Stimulated activated CD8-positive, alpha-beta memory T cell treated with anti-CD3 and anti-CD28 coated beads, Interleukin-15, amount 100 ng/mL, for 24 hours (primary cell): ENCODE data around the gene GFOD1.
"Not testable (repeated sequence)": the region's sequence is repeated elsewhere in the genome, so short reads cannot be mapped to it uniquely, and the experiment has no call there.

Experiments
- DNase-seq: peaks from one replicate; pipeline ENCODE4 v3.0.0-alpha.2; 2020; ENCODE audit warnings: low read depth

GFOD1 gene

DNA sequence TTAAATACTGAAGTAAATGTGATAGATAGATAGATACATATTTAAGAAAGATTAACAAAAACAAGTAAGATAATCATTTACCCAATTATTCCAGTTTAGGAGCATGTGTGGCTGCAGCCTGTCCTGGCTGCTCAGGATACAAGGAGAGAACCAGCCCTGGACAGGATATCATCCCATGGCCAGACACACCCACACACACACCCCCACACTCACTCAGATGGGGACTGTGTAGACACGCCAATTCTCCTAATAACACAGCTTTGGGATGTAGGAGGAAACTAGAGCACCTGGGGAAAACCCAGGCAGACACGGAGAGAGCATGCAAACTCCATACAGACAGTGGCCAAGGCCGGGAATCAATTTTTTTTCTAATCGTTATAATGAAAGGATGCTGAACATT lies 45.6 kb downstream of the GFOD1 start:
- no peak for DNase-seq

DNA sequence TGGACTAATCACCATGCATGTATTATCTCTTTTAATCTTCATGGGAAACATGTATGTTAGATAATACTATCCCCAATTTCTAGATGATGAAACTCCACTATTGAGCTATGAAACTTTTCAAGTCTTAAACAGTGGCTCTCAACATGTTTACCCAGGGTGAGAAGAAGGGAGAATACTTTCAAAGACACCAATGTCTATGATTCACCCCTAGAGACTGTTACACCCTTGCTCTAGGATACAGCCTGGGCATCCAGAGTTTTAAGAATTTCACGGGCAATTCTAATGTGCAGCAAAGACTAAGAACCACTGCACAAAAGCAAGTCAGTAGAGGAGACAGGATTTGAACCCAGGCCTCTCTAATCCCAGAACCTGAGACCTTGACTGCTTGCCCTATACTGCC lies 47.8 kb downstream of the GFOD1 start:
- DNase-seq, result no peak

DNA sequence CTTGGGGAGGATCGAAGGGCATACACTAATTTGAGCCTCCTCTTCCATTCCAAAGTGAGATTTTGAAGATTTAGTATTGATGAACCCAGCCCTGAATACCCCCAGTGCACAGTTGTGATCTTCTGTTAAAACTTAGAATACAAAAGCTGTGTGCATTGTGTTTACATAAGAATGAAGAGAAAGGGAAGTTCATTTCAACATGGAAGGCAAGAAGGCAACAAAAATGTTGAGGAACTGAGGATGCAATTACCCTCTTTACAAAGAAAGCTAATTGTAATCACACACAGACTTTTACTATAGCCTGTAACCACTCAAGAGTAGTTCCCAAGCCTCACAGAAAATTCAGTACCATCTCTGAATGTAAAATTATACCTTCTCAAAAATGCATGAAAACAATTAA lies 49.3 kb downstream of the GFOD1 start:
- DNase-seq, result no peak

DNA sequence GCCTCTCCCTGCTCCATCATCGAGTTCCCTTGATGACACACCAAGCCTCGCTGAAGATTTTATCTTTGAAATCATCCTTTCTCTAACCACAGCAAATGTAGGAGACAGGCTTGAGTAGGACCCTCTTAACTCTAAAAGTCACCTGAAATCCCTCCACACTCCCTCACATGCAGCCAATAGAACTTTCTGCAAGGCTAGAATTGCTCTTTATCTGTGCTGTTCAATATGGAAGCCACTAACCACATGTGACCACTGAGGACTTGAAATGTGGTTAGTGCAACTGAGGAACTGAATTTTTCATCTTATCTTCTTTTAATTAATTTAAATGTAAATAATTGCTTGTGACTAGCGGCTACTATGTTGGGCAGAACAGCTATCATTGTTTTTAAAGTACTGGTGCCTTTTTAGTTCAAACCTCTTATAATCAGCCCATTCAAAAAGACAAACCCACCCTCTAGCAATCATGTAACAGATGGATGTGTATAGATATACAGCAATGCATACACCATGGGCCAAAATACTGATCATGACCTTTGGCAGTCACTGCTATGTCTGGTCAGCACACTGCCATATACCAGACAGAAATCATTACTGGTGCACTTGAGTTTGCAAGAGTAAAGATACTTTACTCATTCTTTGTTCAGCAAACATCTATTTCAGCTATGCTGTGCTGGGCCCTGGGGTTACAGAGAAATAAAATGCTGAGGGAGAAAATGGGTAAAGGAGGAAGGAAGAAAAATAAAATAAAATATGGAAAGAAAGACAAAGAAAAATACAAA lies 50.0 kb downstream of the GFOD1 start:
- no peak for DNase-seq

DNA sequence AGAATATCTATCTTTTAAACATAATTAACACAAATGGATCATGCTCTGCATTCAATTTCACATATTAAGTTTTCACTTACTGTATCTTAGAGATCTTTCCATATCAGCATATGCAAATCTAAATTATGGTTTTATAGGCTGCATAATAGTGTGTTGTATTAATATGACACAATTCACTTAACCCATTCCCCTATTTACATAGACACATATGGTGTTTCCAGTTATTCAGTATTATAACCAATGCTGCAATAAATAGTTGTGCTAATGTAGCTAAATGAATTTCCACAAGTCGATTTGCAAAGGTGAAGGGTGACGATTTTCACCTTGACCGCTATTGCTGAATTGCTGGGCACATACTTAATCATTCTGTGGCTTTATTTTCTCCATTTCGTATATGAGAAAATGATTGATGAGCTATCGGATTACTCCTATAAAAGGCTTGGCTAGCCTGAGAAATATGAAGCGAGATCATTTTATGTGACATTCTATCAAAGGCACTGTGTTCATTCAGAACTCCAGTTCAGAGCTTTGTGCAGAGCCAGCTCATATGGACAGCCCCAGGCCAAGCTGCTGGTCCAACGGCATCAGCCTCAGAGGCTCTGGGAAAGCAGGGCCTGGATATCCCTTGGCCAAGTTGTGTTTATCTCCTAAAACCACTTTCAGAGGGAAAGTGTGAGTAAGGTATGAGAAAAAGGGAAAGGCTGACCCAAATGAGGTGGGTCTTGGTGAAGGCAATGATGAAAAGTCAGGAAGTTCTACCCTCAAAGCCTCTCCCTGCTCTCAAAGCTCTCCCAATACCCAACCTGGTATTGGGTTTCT lies 50.8 kb downstream of the GFOD1 start:
- no peak for DNase-seq

DNA sequence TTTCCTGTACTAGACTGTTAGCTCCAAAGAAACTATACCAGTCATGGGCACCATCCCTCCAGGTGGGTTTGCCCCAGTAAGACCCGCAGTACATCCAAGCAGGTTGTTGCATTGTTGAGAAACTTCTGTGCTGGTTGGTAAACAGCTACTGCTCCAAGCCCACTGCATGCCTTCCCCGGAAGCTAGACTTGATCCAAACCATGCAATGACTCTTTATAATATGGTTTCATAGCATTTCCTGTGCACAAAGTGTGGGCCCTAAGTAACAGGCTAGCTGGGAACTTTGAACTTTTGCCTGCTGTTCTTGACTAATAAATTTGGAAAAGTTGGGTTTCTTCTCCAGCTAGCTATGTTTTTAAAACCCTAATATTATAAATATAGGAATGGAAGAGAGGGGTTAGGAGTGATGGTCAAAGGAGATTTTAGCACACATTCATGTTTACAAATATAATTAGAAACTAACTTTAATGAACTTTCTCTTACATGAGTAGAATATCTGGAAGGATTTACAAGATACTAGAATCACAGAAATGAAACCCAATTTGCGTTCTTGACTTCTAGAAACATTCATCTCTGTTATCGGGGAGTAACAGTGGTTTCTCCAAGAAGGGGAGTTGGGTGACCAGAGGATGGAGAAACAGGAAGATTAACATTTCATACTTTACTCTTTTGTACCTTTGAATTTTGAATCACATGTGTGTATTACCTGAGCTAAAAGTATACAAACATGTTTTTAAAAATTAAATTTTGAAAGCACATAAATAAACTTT lies 51.7 kb downstream of the GFOD1 start:
- DNase-seq, result no peak

DNA sequence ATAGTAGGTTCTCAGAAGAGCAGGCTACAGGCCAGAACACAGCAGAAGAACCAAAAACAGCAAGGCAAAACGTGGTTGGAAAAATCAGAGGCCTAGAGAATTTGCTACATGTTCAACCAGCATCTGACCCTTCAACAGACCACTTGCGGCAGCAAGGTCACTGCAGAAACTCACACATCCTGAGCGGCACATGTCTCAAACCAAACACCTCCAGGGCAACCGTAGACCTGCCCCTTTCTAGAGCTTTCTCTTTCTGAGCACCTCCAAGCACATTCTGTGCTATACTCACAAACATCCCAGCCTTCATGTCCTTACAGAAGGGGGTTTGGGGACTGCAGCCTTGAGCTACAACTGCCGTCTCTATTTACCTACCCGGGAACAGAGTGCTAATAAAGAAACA lies 52.6 kb downstream of the GFOD1 start:
- DNase-seq, result no peak

DNA sequence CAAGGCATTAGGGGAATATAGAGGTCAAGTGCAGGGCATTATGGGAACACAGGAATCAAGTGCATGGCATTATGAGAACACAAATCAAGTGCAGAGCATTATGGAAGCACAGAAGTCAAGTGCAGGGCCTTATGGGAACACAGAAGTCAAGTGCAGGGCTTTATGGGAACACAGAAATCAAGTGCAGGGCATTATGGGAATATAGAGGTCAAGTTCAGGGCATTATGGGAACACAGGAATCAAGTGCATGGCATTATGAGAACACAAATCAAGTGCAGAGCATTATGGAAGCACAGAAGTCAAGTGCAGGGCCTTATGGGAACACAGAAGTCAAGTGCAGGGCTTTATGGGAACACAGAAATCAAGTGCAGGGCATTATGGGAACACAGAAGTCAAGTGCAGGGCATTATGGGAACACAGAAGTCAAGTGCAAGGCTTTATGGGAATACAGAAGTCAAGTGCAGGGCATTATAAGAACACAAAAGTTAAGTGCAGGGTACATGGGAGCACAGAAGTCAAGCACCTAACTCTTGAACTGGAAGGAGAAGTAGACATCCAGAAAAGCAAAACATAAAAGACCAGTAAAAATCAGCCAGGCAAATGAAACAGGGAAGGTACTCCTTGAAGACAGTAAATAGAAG lies 53.1 kb downstream of the GFOD1 start:
- DNase-seq, result not testable (repeated sequence)

DNA sequence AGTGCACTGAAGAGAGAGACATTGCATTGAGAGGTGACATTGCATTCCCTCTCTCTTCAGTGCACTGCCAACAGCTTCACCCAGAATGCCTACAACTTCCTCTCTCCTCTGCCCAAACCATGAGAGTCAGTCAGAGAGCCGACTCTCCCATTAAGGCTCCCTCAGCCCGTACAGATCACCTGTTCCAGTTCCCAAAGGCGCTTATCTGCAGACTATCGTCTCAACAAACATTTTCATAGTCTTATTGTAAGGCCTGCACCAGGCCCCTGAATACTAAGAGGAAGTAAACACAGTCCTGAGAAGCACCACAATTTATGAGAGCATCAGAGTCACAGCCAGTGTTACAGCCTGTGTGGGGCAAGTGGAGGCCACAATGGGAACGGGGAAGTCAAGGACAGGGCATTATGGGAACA lies 53.7 kb downstream of the GFOD1 start:
- DNase-seq, result no peak

DNA sequence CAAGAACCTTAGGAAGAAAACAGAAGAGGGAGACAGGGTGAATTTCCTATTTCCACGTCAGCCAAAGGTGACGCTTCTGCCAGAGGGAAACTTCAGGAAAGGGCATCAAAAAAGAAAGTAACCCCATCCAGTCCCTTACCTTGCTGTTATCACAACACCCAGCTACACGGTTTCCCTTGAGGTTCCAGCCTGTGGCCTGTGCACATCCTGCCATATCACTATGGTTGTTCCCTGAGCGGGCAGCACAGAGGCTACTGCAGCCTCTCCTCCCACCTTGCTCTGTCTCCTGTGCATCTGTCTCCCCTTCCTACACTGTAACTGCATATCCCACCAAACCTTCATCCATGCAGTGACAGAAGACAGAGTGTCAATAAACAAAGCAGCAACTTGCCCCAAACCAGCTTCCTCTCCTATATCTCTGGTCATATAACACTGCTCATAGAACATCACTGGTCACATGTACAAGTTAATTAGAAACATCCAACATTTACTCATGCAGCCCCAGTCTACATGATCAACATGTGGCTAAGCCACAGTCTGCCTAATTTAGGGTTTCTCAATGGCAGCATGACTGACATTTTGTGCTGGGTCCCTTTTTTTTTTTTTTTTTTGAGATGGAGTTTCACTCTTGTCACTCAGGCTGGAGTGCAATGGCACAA lies 54.7 kb downstream of the GFOD1 start:
- DNase-seq, result no peak

DNA sequence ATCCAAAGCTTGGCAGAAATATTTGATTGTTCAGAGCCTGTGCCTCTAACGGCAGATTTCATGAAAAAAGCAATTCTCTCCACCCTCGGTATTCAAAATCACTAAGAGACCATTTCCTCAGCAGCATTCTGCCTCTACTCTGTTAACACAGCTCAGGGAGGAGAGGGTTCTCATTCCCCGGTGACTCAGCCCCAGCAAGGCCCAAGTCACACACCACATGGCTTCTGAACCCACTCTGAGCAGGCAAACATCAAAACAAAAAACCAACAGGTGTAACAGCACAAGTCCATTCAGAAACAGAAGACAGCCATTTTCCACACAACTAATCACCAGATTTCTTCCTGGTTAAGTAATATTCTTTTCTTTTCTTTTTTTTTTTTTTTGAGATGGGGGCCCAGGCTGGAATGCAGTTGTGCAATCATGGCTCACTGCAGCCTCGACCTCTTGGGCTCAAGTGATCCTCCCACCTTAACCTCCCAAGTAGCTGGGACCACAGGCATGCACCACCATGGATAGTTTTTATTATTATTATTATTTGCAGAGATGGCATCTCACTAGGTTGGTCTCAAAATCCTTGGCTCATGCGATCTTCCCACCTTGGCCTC lies 55.4 kb downstream of the GFOD1 start:
- no peak for DNase-seq

DNA sequence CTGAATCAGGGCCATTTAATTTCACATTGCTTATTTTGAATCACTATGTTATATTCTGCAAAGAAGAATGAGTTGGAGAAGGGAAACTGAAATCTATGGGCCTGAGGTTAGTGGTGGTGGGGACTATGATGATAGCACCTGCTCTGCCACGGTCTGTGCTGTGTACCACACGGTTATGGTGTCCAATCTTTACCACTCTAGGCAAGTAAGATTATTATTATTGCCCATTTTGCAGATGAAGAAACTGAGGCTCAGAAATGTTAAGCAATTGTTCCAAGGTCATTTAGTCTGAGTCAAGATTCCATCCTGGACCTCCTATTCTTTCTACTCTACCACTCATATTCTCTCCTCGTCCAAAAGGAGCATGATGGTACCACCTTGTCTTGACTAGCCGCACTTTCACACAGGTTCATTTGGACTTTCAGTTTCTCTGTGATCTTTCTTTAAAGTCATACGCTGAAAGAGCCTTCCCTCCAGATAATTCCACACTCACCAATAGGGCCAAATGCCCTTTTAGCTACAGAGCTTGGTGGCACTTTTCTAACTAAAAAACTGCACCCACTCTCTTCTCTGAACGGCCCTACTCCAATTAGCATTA lies 56.2 kb downstream of the GFOD1 start:
- DNase-seq, result no peak

DNA sequence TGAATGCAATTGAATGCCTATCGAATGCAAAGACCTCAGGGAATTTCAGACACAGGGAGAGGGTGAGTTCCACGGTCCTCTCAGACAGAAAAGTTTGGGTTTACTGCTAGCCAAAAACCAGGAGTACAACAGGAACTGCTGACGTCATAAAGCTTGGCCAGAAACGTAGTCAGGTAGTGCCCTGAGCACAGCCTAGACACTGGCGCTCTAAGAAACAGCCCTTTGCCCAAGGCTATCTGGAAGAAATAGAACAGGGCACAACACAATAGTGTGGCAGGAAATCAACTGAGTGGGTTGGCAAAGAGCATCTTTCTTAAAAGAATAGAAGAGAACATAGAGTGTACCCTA lies 58.0 kb downstream of the GFOD1 start:
- no peak for DNase-seq

DNA sequence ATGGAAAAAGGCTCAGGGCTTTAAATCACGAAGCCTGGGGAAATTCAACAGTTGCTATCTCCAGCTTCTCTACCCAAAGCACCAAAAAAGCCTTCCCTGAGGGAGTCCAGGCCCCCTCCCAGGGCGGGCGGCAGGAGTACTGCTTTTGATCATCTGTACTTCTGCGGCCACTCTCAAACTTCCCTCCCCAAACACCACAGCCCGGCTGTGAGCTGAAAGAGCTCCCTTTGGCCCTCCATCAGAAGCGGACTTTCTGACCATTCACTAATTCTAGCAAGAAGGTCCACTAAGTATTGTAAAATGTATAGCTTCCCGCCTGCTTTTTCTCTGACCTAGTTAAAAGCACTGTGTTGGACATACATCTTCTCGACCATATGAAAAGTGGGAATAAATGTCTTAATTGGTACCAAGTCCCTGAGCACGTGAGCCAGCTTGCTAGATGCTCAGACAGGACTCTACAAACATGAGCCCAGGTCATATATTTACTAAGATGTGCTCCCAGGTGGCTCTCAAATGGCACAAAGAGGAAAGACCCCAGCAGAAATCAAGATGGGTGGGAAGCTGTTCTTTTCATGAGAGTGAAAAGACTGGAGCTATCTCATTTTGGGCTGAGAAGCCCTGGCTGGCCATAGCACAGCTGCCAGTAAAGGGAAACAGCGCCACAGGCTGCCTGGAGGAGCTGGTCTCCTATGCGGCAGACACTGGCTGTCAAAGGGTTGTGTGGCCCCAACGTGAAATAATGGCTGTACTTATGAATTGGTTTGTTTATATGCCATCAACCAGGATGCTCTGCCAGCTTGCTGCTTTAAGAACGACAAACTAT lies 58.6 kb downstream of the GFOD1 start:
- no peak for DNase-seq

DNA sequence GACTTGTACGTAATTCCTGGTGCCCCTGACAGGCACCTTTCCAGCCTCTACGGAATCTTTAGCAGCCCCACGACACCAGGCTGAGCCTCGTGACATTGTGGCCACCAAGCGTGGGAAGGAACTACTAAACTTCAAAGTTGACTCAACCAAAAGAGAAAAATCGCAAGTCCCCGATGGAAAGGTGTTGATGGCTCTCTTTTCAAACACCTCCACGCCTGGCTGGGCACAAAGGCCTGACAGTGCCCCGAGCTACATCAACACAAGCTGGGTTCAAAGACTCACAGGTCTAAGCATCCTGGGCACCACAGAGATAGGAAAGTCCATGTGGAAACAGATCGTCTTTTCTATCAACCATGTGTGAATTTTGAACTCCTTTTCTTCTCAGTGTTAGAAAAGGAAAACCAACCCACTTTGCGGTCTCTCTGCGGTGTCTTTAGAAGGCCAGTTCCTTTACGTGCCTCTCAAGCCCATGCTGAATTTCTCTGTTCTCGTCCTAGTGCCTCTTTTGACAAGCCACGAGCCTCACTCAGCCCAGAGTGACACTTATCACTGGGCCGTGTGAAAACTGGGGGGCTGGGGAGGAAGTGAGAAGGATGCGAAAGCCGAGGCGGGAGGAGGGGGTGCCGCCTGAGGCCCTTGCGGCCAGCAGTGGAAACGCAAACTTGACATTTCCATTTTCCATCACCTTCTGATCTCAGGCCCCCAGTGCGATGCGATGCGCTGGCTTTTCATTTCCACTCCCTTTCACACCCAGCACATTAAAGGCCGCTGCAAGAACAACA lies 59.4 kb downstream of the GFOD1 start:
- DNase-seq, result peak; percentile 57

DNA sequence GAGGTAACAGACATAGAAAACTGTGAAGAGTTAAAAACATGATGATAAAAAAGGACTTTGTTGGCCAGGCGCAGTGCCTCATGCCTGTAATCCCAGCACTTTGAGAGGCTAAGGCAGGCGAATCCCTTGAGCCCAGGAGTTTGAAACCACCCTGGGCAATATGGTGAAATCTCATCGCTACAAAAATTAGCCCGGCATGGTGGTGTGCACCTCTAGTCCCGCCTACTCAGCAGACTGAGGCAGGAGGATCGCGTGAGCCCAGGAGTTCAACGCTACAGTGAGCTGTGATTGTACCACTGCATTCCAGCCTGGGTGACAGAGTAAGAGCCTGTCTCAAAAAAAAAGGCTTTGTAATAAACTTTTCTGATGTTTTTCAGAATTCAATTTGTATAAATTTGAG lies 60.1 kb downstream of the GFOD1 start:
- no peak for DNase-seq

DNA sequence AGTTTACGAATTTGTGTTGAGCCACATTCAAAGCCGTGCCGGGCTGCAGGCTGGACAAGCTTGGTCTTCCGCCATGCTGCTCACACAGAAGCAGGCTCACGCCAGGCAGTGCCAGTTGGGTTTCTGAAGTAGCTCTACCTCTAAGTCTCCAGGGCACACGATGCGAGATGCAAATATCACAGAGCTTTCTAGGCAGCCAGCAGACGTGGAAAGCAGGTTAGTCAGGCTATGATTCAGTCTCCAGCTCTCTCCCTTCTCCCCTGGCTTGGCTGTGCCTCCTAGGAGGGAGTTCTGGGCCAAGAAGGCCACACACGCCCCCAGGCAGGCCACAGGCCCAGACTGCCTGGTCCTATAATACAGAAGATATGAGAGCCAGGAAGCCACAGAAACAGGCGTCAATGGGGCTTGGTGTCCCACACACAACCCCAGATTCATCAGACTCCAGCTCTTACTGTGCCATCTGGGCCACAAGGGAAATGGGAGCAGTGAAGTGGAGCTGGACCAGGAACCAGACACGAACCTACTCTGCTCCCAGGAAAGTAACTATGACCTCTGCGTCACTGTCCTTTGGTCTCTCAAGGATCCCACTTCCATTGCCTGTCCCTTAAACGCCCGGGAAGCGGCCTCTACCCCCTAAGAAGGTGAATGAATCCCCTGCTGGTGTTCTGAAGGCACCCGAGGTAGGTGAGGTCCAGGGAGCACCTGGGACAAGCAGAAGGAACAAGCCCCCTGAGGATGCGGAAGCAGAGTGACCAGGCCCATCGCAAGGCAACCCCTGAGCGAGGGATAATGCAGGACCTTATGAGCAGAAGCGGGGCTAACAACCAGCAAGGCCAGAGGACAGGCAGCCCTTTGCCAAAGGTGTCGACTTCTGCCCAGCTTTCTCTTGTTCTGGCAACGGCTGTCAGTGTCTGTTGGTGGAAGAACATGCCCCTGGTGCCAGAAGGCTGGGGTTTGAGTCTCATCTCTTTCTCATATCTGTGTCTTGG lies 61.2 kb downstream of the GFOD1 start:
- no peak for DNase-seq

DNA sequence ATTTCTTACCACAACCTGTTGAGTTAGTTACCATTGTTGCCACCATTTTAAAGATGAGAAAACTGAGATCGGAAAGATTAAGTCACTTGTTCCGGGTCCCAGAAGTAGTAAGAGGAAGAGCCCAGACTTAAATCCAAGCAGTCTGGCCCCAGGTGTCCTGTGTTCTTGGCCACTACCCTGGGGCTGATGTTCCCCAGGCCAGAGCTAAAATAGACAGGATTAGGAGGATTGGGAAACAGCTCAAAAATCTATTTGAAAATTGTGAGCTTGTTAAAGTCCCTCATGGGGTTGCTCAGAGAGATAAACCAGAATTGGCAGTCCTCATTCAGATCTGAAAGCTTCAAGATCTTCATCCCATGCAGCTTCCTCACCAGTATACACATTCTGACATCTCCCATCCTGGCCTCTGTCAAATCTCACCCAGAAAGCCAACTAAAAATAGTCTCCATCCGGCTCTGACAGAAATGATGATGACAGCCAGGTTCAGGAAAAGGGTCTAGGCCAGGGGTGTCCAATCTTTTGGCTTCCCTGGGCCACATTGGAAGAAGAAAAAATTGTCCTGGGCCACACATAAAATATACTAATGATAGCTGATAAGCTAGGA lies 62.0 kb downstream of the GFOD1 start:
- no peak for DNase-seq
